ENCODE measurements around the gene LEFTY2.
A peak's percentile ranks its signal among the peaks of the same experiment; 100 is the strongest.

LEFTY2 gene

GRCh38 chr1:225919906-225920305 is 21.1 kb downstream of the LEFTY2 start:
- Histone ChIP-seq H3K27ac (ENCODE audit: low read depth, low read length) (no peak overlapping the region), H3K36me3 (ENCODE audit: control insufficient read depth in 1 of 2, insufficient read depth in 2 of 2, low read length in 2 of 2) (peaks cover 11 to 37% of the 10 kb centered on the region in 2 donors), H3K27me3 (ENCODE audit: control insufficient read depth in 1 of 2, insufficient read depth in 2 of 2, low read length in 2 of 2) (no peaks in the 10 kb centered on the region), H3K9ac (ENCODE audit: low read depth in 1 of 2, low read length in 2 of 2) (no peak overlapping the region), H3K4me1 (ENCODE audit: control insufficient read depth in 1 of 2, insufficient read depth in 2 of 2, low read length in 2 of 2) (peaks cover 20 to 21% of the 10 kb centered on the region in 2 donors), H3K4me3 (ENCODE audit: low read depth in 1 of 2, low read length in 2 of 2) (no peak overlapping the region), H3K9me3 (ENCODE audit: control insufficient read depth in 1 of 2, low read length in 2 of 2) (no peaks in the 10 kb centered on the region)

- H3K36me3 ChIP-seq (ENCODE audit: control insufficient read depth in 1 of 2, insufficient read depth in 2 of 2, low read length in 2 of 2), result peaks cover 11 to 37% of the 10 kb centered on the region in 2 donors
- H3K27me3 ChIP-seq (ENCODE audit: control insufficient read depth in 1 of 2, insufficient read depth in 2 of 2, low read length in 2 of 2), result no peaks in the 10 kb centered on the region
- H3K27ac ChIP-seq (ENCODE audit: low read depth, low read length), result no peak overlapping the region
- H3K4me3 ChIP-seq (ENCODE audit: low read depth in 1 of 2, low read length in 2 of 2), result no peak overlapping the region
- no peak overlapping the region for H3K9ac ChIP-seq (ENCODE audit: low read depth in 1 of 2, low read length in 2 of 2)
- H3K9me3 ChIP-seq (ENCODE audit: control insufficient read depth in 1 of 2, low read length in 2 of 2), result no peaks in the 10 kb centered on the region
- peaks cover 17 to 18% of the 10 kb centered on the region in 2 donors for H3K4me1 ChIP-seq (ENCODE audit: control insufficient read depth in 1 of 2, insufficient read depth in 2 of 2, low read length in 2 of 2)
These were observed 22.7 kb downstream of the LEFTY2 start for GRCh38 chr1:225918280-225918679.

DNA sequence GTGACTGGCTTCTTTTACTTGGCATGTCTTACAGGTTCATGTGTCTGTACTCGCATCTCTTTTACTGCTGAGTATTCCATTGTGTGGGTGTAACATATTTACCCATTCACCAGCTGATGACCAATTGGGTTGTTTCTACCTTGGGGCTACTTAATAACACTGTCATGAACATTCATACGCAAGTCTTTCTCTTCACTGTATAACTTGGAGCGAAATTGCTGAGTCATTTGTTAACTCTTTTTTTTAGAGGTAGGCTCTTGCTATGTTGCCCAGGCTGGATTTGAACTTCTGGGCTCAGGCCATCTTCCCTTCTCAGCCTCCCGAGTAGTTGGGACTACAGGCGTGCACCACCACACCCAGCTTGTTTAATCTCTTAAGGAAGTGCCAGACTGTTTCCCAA is 23.5 kb downstream of the LEFTY2 start:
- H3K27me3 ChIP-seq (ENCODE audit: control insufficient read depth in 1 of 2, insufficient read depth in 2 of 2, low read length in 2 of 2), result no peaks in the 10 kb centered on the region
- H3K9me3 ChIP-seq (ENCODE audit: control insufficient read depth in 1 of 2, low read length in 2 of 2), result no peaks in the 10 kb centered on the region
- no peak overlapping the region for H3K27ac ChIP-seq (ENCODE audit: low read depth, low read length)
- H3K36me3 ChIP-seq (ENCODE audit: control insufficient read depth in 1 of 2, insufficient read depth in 2 of 2, low read length in 2 of 2), result peaks cover 11 to 37% of the 10 kb centered on the region in 2 donors
- H3K9ac ChIP-seq (ENCODE audit: low read depth in 1 of 2, low read length in 2 of 2), result no peak overlapping the region
- H3K4me3 ChIP-seq (ENCODE audit: low read depth in 1 of 2, low read length in 2 of 2), result no peak overlapping the region
- peaks cover 10% of the 10 kb centered on the region in 2 donors for H3K4me1 ChIP-seq (ENCODE audit: control insufficient read depth in 1 of 2, insufficient read depth in 2 of 2, low read length in 2 of 2)

DNA sequence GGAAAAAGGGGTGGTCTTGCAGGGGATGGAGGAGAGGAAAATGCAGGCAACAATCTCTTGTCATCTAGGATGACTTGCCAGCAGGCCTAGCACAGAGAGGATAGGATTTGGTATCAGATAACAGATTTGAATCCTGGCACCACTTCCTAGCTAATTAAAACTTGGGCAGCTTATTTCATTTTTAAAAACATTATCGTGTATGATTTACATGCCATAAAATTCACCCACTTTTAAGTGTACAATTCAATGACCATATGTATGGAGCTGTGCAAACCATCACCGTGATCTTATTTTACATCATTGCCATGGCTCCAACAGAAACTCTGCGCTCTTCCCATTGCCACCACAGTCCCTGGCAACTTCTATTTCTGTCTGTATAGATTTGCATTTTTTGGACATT is 23.9 kb downstream of the LEFTY2 start:
- Histone ChIP-seq H3K27ac (ENCODE audit: low read depth, low read length) (no peak overlapping the region), H3K4me3 (ENCODE audit: low read depth in 1 of 2, low read length in 2 of 2) (no peak overlapping the region), H3K27me3 (ENCODE audit: control insufficient read depth in 1 of 2, insufficient read depth in 2 of 2, low read length in 2 of 2) (no peaks in the 10 kb centered on the region), H3K9me3 (ENCODE audit: control insufficient read depth in 1 of 2, low read length in 2 of 2) (no peaks in the 10 kb centered on the region), H3K9ac (ENCODE audit: low read depth in 1 of 2, low read length in 2 of 2) (no peak overlapping the region), H3K4me1 (ENCODE audit: control insufficient read depth in 1 of 2, insufficient read depth in 2 of 2, low read length in 2 of 2) (peaks cover 6 to 8% of the 10 kb centered on the region in 2 donors), H3K36me3 (ENCODE audit: control insufficient read depth in 1 of 2, insufficient read depth in 2 of 2, low read length in 2 of 2) (peaks cover 9 to 35% of the 10 kb centered on the region in 2 donors)

- H3K36me3 ChIP-seq (ENCODE audit: control insufficient read depth in 1 of 2, insufficient read depth in 2 of 2, low read length in 2 of 2), result peaks cover 0 to 22% of the 10 kb centered on the region in 2 donors
- no peaks in the 10 kb centered on the region for H3K9me3 ChIP-seq (ENCODE audit: control insufficient read depth in 1 of 2, low read length in 2 of 2)
- H3K4me1 ChIP-seq (ENCODE audit: control insufficient read depth in 1 of 2, insufficient read depth in 2 of 2, low read length in 2 of 2), result peaks cover 0 to 8% of the 10 kb centered on the region in 2 donors
- no peak overlapping the region for H3K27ac ChIP-seq (ENCODE audit: low read depth, low read length)
- H3K9ac ChIP-seq (ENCODE audit: low read depth in 1 of 2, low read length in 2 of 2), result no peak overlapping the region
- no peak overlapping the region for H3K4me3 ChIP-seq (ENCODE audit: low read depth in 1 of 2, low read length in 2 of 2)
- H3K27me3 ChIP-seq (ENCODE audit: control insufficient read depth in 1 of 2, insufficient read depth in 2 of 2, low read length in 2 of 2), result no peaks in the 10 kb centered on the region
These were observed 25.5 kb downstream of the LEFTY2 start for GRCh38 chr1:225915538-225915991.

GRCh38 chr1:225914947-225915346 is 26.1 kb downstream of the LEFTY2 start:
- Histone ChIP-seq H3K4me3 (ENCODE audit: low read depth in 1 of 2, low read length in 2 of 2) (no peak overlapping the region), H3K27ac (ENCODE audit: low read depth, low read length) (no peak overlapping the region), H3K27me3 (ENCODE audit: control insufficient read depth in 1 of 2, insufficient read depth in 2 of 2, low read length in 2 of 2) (no peaks in the 10 kb centered on the region), H3K36me3 (ENCODE audit: control insufficient read depth in 1 of 2, insufficient read depth in 2 of 2, low read length in 2 of 2) (peaks cover 0 to 22% of the 10 kb centered on the region in 2 donors), H3K9me3 (ENCODE audit: control insufficient read depth in 1 of 2, low read length in 2 of 2) (no peaks in the 10 kb centered on the region), H3K4me1 (ENCODE audit: control insufficient read depth in 1 of 2, insufficient read depth in 2 of 2, low read length in 2 of 2) (peaks cover 0 to 6% of the 10 kb centered on the region in 2 donors), H3K9ac (ENCODE audit: low read depth in 1 of 2, low read length in 2 of 2) (no peak overlapping the region)

DNA sequence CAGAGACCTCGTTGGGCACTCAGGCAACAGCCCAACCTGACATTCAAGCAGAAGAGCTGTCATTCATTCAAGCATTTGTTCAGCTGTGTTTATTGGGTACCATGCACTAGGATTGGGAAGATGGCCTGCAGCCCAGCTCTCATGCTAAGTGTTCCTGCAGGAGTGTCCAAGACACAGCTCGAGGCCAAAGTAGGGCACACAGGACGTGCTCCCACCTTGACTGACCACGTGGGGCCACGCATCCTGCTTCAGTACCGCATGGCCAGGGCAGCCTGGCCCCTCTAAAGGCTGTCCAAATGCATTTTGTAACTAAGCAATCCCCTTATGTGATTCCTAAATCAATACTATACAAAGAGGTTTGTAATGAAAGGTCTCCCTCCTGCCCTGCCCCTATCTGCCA is 26.6 kb downstream of the LEFTY2 start:
- Histone ChIP-seq H3K9ac (ENCODE audit: low read depth in 1 of 2, low read length in 2 of 2) (no peak overlapping the region), H3K4me3 (ENCODE audit: low read depth in 1 of 2, low read length in 2 of 2) (no peak overlapping the region), H3K36me3 (ENCODE audit: control insufficient read depth in 1 of 2, insufficient read depth in 2 of 2, low read length in 2 of 2) (peaks cover 0 to 19% of the 10 kb centered on the region in 2 donors), H3K27me3 (ENCODE audit: control insufficient read depth in 1 of 2, insufficient read depth in 2 of 2, low read length in 2 of 2) (no peaks in the 10 kb centered on the region), H3K9me3 (ENCODE audit: control insufficient read depth in 1 of 2, low read length in 2 of 2) (no peaks in the 10 kb centered on the region), H3K4me1 (ENCODE audit: control insufficient read depth in 1 of 2, insufficient read depth in 2 of 2, low read length in 2 of 2) (peaks cover 0 to under 1% of the 10 kb centered on the region in 2 donors), H3K27ac (ENCODE audit: low read depth, low read length) (no peak overlapping the region)

- H3K4me3 ChIP-seq (ENCODE audit: low read depth in 1 of 2, low read length in 2 of 2), result peak overlapping the region; percentile 3 to 36
- no peaks in the 10 kb centered on the region for H3K9me3 ChIP-seq (ENCODE audit: control insufficient read depth in 1 of 2, low read length in 2 of 2)
- H3K4me1 ChIP-seq (ENCODE audit: control insufficient read depth in 1 of 2, insufficient read depth in 2 of 2, low read length in 2 of 2), result no peaks in the 10 kb centered on the region
- H3K27ac ChIP-seq (ENCODE audit: low read depth, low read length), result no peak overlapping the region
- peak overlapping the region; percentile 17 to 32 for H3K9ac ChIP-seq (ENCODE audit: low read depth in 1 of 2, low read length in 2 of 2)
- peaks cover 0 to 6% of the 10 kb centered on the region in 2 donors for H3K36me3 ChIP-seq (ENCODE audit: control insufficient read depth in 1 of 2, insufficient read depth in 2 of 2, low read length in 2 of 2)
- no peaks in the 10 kb centered on the region for H3K27me3 ChIP-seq (ENCODE audit: control insufficient read depth in 1 of 2, insufficient read depth in 2 of 2, low read length in 2 of 2)
These were observed 29.6 kb downstream of the LEFTY2 start for GRCh38 chr1:225911191-225912130.

DNA sequence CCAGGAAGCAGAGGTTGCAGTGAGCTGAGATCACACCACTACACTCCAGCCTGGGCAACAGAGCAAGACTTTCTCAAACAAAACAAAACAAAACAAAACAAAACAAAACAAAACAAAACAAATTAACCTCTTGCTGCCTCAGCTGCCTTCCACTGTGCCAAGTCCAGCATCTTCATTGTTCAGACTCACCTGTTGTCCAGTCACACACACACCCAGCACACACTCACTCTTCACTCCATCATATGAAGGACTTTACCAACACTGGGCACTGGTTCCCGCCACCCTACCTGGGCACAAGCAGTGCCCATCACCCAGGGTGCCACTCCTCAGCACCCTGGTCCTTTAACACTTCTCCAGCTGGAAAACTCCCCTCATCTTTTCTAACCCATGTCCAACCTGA is 31.5 kb downstream of the LEFTY2 start:
- no peaks in the 10 kb centered on the region for H3K9me3 ChIP-seq (ENCODE audit: control insufficient read depth in 1 of 2, low read length in 2 of 2)
- no peak overlapping the region for H3K4me3 ChIP-seq (ENCODE audit: low read depth in 1 of 2, low read length in 2 of 2)
- no peak overlapping the region for H3K9ac ChIP-seq (ENCODE audit: low read depth in 1 of 2, low read length in 2 of 2)
- H3K36me3 ChIP-seq (ENCODE audit: control insufficient read depth in 1 of 2, insufficient read depth in 2 of 2, low read length in 2 of 2), result no peaks in the 10 kb centered on the region
- no peak overlapping the region for H3K27ac ChIP-seq (ENCODE audit: low read depth, low read length)
- H3K27me3 ChIP-seq (ENCODE audit: control insufficient read depth in 1 of 2, insufficient read depth in 2 of 2, low read length in 2 of 2), result no peaks in the 10 kb centered on the region
- no peaks in the 10 kb centered on the region for H3K4me1 ChIP-seq (ENCODE audit: control insufficient read depth in 1 of 2, insufficient read depth in 2 of 2, low read length in 2 of 2)

DNA sequence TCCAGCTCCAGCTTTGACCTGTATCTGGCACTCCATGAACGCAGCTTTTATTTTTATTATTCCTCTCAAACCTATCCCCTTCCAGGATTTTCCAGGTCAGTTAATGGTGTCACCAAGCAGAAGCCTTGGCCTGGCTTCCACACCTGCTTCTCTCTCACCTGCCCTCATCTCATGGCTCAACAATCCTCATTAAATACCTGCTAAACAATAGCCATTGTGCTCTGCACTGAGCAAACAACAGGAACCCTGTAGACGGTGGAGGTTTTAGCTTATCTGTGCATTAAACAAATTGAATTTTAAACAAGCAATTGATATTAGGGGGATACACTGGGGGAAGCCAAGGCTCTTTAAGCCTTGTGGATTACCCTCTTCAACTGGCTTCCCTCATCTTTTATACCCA is 32.2 kb downstream of the LEFTY2 start:
- H3K9ac ChIP-seq (ENCODE audit: low read depth in 1 of 2, low read length in 2 of 2), result no peak overlapping the region
- no peaks in the 10 kb centered on the region for H3K36me3 ChIP-seq (ENCODE audit: control insufficient read depth in 1 of 2, insufficient read depth in 2 of 2, low read length in 2 of 2)
- no peak overlapping the region for H3K27ac ChIP-seq (ENCODE audit: low read depth, low read length)
- H3K9me3 ChIP-seq (ENCODE audit: control insufficient read depth in 1 of 2, low read length in 2 of 2), result no peaks in the 10 kb centered on the region
- H3K27me3 ChIP-seq (ENCODE audit: control insufficient read depth in 1 of 2, insufficient read depth in 2 of 2, low read length in 2 of 2), result no peaks in the 10 kb centered on the region
- H3K4me3 ChIP-seq (ENCODE audit: low read depth in 1 of 2, low read length in 2 of 2), result no peak overlapping the region
- H3K4me1 ChIP-seq (ENCODE audit: control insufficient read depth in 1 of 2, insufficient read depth in 2 of 2, low read length in 2 of 2), result no peaks in the 10 kb centered on the region

Measured in duodenal mucosa (tissue), 2 donors.